T-helper 1 cell treated with Interleukin-12 subunit alpha and Interleukin-12 subunit beta and Interleukin-4 antibody, amounts not matched to agents 30 ng/mL and 1 ng/mL, for 36 hours (primary cell): ENCODE measurements around the gene SLC32A1. TPM values are rescaled to one million over a fixed set of nuclear protein-coding genes. Genes with fewer than 3 reads are reported as not detected.

ENCODE experiments used
- intact Hi-C: fragments of 100-400 bp; cut with micrococcal nuclease; formaldehyde crosslinking; loops from one replicate; pipeline ENCODE4 v1.15.1; 2024
- total RNA-seq: library from RNA; stranded (reverse); gene quantifications from 2 replicates; pipeline ENCODE4 v1.2.3, GENCODE V29; 2022

Gene SLC32A1
- total RNA-seq, 1 donor from 2014 or later: not detected

DNA sequence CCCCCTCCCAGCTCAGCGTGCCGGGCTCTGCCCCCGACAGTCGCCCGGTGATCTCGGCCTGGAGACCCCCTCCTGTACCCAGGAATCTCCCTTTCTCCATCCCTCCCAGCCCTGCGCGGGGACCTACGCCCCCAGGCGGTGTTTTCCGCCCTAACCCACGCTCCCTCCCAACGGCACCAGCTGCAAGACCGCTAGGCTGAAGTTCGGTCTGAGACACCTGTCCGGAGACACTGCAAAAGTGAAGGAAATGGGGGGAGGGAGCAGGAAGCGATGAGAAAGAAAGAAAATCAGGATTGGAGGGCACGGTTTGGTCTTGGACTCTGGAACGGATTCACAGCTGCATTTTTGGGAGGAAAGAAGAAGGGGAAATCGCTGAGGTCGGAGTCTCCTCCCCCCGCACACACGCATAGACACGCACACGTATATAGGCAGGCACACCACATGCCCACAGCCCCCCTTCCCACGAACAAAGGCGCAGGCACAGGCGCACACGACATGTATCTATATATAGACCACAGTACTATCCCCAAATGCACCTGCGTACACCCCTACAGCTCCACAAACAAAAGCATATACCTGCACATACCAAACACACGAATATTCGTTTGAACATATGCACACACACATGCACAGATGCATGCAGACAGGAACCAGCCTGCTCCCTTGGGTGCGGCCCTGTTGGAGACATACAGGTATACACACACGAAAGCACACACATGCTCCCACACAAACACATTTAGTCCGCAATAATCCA is 1.0 kb downstream of the SLC32A1 start:
- intact Hi-C loops: loop anchor here (5.0 kb wide), 2 partner anchors 322 to 1967 kb away; no protein-coding TSS in a partner anchor

DNA sequence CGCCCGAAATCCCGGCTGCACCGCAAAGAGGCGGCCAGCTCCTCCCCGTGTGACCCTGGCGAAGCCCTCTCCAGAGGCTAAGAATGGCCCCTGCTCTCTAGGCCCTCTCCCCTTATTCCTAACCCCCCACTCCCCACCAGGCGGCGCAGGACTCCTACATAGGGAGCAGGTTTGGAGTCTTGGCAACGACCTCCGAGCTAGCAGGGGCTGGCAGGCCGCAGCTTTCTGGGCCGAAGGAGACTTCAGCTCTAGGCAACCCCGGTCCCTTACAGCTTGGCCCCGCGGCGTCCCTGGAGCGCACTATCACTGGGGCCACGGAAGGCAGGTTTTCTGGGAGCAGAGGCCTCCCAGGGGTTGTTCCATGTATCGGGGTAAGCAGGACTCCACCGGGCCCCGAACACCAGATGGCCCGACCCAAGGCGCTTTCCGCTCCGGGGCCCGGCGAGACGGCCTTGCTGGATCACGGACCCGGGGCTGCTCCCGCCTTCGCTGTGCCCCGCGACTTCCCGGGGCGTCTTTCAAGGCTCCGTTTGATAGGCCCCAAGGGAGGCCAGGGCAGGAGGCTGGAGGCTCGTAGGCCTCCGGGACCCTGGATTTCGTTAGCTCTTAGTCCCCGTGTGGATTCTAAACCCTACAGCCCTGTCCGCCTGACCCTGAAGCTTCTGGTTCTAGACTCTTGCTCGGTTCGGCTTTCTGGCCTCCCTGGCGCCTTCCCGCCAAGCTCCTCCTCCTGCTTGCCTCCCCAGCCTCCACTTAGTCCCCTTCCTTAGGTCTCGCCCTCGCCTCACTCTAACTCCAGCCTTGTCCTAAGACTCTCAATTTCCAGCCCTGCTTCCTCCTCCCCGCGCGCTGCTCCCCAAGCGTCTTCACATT is 1.9 kb downstream of the SLC32A1 start:
- intact Hi-C loops: loop anchor here (1.0 to 5.0 kb wide), 3 partner anchors 25 to 1966 kb away; no protein-coding TSS in a partner anchor

DNA sequence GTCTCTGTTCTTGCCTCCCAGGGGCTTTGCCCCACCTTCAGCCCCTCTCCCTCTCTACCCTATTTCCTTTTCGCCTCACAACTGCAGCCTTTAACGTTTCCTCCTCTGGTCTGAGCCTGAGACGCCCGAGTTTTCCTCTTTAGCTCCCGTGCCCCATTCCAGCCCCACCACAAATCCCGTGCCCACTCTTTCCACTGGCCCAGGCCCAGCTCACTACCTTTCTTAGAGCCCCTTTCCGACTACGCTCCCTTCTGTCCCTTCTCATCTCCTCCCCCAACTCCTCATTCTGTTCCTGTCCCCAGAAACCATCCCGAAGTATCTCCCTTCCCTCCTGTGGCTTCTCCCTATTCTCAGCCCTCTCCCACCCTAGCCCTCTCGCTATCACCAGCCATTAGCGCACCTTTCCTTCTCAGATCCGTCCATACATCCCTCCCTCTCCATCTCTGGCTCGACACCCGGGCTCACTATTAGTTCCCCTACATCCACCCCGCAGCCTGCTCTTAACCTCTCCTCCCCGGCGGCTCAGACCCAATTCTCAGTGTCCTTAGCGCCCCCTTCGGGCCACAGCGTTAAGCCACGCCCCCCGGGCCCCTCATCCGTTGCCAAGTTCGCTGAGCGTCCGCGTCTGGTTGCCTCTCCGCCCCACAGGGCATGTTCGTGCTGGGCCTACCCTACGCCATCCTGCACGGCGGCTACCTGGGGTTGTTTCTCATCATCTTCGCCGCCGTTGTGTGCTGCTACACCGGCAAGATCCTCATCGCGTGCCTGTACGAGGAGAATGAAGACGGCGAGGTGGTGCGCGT is 2.7 kb downstream of the SLC32A1 start:
- intact Hi-C loops: loop anchor here (1.0 to 5.0 kb wide), 3 partner anchors 24 to 1965 kb away; no protein-coding TSS in a partner anchor

DNA sequence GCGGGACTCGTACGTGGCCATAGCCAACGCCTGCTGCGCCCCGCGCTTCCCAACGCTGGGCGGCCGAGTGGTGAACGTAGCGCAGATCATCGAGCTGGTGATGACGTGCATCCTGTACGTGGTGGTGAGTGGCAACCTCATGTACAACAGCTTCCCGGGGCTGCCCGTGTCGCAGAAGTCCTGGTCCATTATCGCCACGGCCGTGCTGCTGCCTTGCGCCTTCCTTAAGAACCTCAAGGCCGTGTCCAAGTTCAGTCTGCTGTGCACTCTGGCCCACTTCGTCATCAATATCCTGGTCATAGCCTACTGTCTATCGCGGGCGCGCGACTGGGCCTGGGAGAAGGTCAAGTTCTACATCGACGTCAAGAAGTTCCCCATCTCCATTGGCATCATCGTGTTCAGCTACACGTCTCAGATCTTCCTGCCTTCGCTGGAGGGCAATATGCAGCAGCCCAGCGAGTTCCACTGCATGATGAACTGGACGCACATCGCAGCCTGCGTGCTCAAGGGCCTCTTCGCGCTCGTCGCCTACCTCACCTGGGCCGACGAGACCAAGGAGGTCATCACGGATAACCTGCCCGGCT is 3.4 kb downstream of the SLC32A1 start:
- intact Hi-C loops: loop anchor here (5.0 kb wide), 2 partner anchors 320 to 1965 kb away; no protein-coding TSS in a partner anchor

DNA sequence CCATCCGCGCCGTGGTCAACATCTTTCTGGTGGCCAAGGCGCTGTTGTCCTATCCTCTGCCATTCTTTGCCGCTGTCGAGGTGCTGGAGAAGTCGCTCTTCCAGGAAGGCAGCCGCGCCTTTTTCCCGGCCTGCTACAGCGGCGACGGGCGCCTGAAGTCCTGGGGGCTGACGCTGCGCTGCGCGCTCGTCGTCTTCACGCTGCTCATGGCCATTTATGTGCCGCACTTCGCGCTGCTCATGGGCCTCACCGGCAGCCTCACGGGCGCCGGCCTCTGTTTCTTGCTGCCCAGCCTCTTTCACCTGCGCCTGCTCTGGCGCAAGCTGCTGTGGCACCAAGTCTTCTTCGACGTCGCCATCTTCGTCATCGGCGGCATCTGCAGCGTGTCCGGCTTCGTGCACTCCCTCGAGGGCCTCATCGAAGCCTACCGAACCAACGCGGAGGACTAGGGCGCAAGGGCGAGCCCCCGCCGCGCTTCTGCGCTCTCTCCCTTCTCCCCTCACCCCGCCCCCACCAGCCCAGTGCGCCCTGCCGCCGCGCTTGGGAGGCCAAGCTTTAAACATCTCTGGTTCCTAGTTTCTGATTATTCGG is 4.0 kb downstream of the SLC32A1 start:
- intact Hi-C loops: loop anchor here (5.0 kb wide), 2 partner anchors 319 to 1964 kb away; no protein-coding TSS in a partner anchor

DNA sequence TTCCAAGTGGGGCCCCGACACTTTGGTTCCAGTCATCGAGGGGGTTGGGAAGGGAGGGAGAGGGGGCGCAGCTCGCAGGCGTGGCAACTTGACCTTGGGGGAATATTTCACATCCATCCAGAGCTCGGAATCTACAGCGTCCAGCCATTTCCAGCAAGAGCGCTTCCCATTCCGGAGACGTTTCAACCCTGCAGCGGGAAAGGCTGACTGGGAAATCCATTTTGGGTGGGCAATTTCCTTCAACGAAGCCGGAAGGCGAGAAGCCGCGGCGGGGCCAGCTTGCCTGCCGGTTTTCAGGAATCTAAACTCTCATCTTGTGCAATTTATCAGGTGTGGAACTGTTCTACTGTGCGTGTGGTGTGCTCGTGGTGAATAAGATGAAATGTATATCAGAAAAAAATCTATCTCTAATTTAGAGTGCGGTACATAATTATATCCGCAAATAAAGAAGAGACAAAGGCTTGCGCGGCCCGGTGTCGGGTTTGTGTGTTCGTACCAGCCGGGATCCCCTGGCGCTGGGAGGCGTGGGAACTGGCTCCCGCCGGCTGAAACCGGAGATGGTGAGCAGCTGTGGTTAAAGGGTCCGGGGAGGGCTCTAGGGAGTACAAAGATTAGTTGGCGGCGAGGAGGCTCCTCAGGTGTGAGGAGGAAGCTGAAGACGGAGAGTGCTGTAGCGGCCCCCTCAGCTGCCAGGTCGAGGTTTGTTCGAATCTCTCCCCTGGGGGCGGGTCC is 4.8 kb downstream of the SLC32A1 start:
- intact Hi-C loops: loop anchor here (5.0 kb wide), 2 partner anchors 318 to 1963 kb away; no protein-coding TSS in a partner anchor

DNA sequence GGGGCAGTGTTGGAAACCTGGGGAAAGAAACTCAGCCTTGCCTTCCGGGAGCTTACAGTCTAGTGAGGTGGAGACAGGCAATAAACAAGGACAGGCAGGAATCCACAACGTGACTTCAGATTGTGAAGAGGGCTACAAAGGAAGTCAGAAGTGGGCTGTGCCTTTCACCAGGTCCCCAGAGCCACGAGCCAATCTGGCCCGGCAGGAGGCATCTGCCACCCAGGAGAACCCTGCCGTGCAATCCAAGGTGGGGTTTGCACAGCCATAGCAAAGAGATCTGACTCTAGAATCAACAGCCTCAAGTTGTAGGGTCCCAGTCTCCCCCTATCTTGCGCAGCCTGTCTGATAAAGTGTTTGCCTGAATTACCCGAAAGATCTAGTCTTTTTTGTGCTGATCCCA is 5.5 kb downstream of the SLC32A1 start:
- intact Hi-C loops: loop anchor here (5.0 kb wide), 2 partner anchors 318 to 1963 kb away; no protein-coding TSS in a partner anchor

DNA sequence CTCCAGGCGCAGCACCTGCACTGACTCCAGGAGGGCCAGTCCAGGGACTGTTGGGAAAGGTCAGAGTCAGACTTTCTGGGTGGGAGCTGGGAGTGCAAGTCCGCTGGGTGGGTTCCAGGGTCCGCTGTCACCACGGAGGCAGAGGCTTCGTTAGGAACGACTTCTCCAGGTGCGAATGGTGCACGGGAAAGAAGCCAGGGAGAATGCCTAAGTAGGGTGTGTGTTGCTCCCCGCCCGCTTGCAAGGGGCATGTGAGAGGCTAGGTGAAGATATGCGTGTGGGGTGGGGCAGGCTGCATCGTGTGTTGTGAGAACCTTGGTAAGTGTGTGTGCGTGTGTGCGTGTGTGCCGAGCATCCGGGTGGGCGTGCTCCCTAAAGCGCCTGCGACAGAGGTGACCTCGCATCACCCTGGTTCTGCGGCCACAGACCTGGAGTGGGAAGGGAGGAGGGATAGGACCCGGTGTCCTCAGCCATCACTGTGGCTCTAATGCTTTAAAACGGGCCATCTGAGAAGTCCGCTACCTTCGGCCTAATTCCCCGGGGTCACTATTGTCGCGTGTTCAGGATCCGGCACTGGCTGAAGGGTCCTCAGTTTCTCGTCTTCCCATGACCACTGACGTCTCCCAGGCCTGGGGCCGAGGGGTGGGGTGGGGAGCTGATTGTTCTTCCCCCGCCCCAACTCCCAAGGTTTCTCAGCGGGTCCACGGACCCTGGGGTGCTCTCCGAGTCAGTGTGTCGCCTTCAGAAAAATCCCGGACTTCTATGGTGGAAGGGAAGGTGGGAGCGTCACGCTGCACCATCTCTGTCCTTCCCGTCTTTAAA is 6.1 kb downstream of the SLC32A1 start:
- intact Hi-C loops: no loop called here

DNA sequence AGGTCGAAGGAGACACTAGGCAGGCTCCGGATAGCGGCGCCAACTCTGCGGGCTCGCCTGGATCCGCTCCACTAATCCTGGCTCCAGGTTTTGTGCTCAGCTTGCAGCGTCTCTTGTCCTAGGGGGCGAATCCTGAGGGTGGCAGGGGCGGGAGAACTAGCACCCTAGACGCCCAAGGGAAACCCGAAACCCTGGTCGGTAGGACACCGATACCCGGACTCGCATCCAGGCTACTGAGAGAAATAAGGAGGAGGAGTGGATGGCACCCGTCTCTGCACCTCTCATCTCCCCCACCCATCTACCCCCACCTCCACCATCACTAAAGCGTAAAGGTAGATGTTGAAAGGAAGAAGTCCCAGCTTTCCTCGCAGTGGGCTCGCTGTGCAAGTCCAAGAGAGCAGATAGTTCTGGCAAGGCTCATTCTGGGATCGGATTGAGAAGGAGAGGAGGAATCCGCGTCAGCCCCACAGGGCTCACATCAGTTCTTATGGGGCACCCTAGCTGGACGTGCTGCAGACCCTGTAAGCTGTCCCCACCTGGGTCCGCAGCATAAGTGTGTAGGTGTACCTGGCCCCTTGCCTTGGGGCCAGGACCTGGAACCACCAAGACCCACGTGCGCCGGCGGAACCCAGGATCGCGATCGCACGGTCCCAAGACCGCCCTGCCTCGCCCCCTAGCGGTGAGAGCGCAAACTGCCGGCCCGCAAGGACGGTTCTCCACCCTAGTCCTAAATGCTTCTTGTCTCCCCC is 6.9 kb downstream of the SLC32A1 start:
- intact Hi-C loops: loop anchor here (1.0 kb wide), 4 partner anchors 17 to 162 kb away; partner anchors contain the start of gene ACTR5

DNA sequence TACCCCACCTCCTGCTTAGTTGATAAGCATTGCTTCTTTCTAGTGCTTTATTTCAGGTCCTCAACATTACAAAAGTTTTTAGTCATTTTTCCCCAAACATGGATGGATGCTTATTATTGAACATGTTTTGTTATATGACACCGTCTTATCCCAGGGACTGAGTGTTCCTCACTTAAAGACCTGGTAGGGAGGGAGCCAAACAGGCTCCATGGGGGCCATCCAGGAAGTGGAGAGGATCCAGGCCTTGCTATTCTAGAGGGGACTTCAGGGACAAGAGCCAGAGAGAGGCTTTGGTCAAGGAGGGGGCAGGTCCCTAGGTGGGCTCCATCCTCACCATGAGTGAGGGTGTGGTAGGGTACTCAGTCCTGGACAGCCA is 7.4 kb downstream of the SLC32A1 start:
- intact Hi-C loops: loop anchor here (1.0 kb wide), 4 partner anchors 17 to 162 kb away; partner anchors contain the start of gene ACTR5

DNA sequence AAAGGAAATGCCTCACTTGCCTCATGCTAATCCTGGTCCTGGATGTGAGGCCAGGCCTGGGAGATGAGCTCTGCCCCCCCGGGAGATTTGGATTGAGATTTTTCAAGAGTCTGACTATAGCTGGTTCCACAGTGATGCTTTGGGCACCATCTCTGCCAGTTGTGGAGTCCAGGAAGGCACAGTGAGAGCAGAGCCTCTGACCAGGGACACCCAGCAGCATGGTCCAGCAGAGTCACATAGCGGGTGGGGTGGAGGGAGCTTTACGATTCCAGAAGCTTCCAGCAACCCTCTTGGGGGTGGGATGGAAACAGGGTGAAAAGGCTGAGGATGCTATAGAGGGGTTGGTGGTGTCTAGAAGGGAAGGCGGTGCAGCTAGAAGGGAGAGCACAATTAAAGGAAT is 8.7 kb downstream of the SLC32A1 start:
- intact Hi-C loops: no loop called here

DNA sequence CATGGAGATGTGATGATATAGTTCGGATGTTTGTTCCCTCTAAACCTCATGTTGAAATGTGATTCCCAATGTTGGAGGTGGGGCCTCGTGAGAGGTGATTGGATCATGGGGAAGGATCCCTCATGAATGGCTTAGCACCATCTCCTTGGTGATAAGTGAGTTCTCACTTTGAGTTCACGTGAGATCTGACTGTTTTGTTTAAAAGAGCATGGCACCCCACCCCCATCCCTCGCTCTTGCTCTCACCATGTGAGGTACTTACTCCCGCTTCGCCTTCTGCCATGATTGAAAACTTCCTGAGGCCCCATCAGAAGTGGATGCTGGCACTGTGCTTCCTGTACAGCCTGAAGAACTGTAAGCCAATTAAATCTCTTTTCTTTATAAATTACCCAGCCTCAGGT is 10.9 kb downstream of the SLC32A1 start:
- intact Hi-C loops: no loop called here

DNA sequence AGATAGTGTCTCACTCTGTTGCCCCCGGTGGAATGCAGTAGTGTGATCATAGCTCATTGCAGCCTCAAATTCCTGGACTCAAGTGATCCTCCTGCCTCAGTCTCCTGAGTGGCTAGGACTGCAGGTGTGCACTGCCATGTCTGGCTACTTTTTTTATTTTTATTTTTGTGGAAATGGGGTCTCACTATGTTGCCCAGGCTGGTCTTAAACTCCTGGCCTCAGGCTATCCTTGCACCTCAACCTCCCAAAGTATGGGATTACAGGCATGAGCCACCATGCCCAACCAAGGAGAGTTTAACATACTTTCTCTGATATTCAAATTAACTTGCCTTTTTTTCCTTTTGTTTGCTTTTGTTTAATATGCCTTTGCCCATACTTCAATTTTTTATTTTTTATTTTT is 13.6 kb downstream of the SLC32A1 start:
- intact Hi-C loops: no loop called here

DNA sequence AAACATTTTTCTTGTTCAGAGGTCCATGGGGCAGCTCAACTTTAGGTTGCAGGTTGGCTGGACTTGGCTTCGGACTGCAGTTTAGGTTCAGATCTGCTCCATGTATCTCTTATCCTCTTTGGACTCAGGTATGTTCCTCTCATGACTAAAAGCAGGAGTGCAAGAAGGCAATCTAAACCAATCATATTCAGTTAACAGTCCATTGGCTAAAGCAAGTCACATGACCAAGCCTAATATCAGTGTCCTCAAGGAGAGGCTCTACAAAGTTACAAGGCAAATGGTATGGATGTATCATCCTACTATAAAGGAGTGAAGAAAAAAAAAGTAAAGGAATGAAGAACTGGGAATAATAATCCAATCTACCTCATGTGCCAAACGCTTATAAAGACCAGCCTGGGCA is 21.5 kb downstream of the SLC32A1 start:
- intact Hi-C loops: loop anchor here (5.0 kb wide), 3 partner anchors 127 to 1053 kb away; partner anchors contain the start of gene CTNNBL1

DNA sequence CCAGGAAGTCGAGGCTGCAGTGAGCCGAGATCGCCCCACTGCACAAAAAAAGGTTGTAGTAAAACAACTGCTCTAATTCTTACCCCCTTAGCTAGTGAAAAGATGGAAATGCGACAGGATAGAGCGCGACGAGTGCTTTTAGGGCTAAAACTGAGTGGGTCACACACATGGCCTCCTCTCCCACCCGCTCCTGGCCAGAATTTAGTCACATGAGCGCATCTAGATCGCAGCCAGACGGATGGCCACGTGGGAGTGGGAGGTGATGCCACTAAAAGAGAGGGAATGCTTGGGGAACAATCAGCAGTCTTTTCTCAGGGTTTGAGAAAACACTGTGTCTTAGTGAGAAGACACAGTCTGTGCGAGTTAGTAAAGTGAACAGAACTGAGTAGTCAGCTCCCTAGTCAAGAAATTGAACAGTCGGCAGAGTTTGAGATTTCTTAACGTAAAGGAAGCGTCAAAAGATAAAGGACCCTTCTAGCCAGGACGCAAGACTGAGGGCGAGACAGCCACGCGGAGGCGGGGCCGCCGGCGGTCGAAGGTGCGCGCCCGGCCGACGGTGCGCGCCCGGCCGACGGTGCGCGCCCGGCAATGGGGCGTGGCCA is 23.3 kb downstream of the SLC32A1 start:
- intact Hi-C loops: loop anchor here (1.0 to 5.0 kb wide), 14 partner anchors 16 to 1055 kb away; partner anchors contain the start of genes CTNNBL1, DHX35, FAM83D and PPP1R16B

DNA sequence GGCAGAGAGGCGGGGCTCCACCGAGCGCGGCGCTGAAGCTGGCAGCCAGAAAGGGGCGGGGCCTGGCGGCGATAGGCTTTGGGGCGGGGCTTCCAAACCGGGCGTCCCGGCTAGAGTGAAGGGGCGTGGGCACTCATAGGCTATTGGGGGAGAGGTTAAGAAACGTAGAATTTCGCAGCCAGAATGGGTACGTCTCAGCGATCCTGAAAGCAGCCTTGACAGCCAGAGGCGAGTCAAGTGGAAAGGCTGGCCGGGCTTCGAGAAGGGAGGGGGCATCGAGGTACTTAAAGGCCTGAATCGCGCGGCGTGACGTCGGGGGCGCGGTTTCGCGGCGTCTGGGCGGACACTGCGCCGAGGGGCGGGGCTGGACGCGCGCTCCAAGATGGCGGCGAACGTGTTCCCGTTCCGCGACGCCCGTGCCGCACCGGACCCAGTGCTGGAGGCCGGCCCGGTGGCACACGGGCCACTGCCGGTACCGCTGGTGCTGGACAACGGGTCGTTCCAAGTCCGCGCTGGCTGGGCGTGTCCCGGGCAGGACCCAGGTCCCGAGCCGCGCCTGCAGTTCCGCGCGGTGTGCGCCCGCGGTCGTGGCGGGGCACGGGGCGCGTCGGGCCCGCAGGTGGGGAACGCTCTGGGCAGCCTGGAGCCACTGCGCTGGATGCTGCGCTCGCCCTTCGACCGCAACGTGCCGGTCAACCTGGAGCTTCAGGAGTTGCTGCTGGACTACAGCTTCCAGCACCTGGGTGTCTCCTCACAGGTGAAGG is 24.0 kb downstream of the SLC32A1 start, which contains the start of gene ACTR5:
ACTR5 (plus strand) TSS at position 364 of the 764 bp plus-strand sequence; CDS start at position 383, 19 bp downstream.
- intact Hi-C loops: loop anchor here (1.0 to 5.0 kb wide), 14 partner anchors 17 to 1056 kb away; partner anchors contain the start of genes CTNNBL1, DHX35, FAM83D and PPP1R16B
